A549 (cell line): Measurements from ENCODE around the gene S100B. TPM values are rescaled to one million over a fixed set of nuclear protein-coding genes. Genes with fewer than 3 reads are reported as not detected.

Experiments
- ATAC-seq, 2 experiments: fragments of 200-7000 bp in 1 of 2; fragments of >200 bp in 1 of 2; cut with Nextera tagmentation in 1 of 2; cut with Tn5 transposase in 1 of 2; 3 replicates each; pipeline versions ENCODE4 v1.8.0 to v1.9.1; 2018 to 2020; ENCODE audit warnings: mild to moderate bottlenecking in 1 of 2, moderate library complexity in 1 of 2
- CTCF ChIA-PET: fragments of 300-600 bp; sonication (Branson Sonifier 250); formaldehyde crosslinking; extraction: SDS; loops from one replicate; lab custom pipeline; 2021; ENCODE audit warnings: antibody characterized with exemption, inconsistent platforms; lab: Yijun Ruan, JAX
- POLR2A ChIA-PET: fragments of 350-600 bp; formaldehyde crosslinking; extraction: SDS; loops from one replicate; lab custom pipeline; 2021; ENCODE audit warnings: antibody characterized with exemption, inconsistent platforms; lab: Yijun Ruan, JAX
- DNase-seq, 2 experiments: peaks; one replicate each; pipeline versions ENCODE4 v3.0.0 to v3.0.0-alpha.2; 2011 to 2016; ENCODE audit warnings: low read depth in 1 of 2, low spot score in 1 of 2
- FAIRE-seq: peaks from 2 replicates; lab custom pipeline; 2011; peaks lifted over from hg19 to GRCh38; lab: Jason Lieb, UNC
- H3K27ac ChIP-seq, 2 experiments: fragments of >200 bp; sonication (Bioruptor Twin); formaldehyde crosslinking; 3 replicates each; pipeline ENCODE4 v1.5.1; 2016 to 2017
- H3K4me1 ChIP-seq: fragments of >200 bp; sonication (Bioruptor Twin); formaldehyde crosslinking; 3 replicates; pipeline ENCODE4 v1.6.1; 2016
- H3K4me2 ChIP-seq: fragments of >200 bp; sonication (Bioruptor Twin); formaldehyde crosslinking; 3 replicates; pipeline ENCODE4 v1.6.1; 2016
- H3K4me3 ChIP-seq: fragments of >200 bp; sonication (Bioruptor Twin); formaldehyde crosslinking; 3 replicates; pipeline ENCODE4 v1.5.1; 2016
- H3K9me3 ChIP-seq: fragments of >200 bp; sonication (Bioruptor Twin); formaldehyde crosslinking; 3 replicates; pipeline ENCODE4 v1.6.1; 2016
- CTCF ChIP-seq: fragments of >200 bp; sonication (Bioruptor Twin); formaldehyde crosslinking; IDR thresholded peaks from 3 replicates; pipeline ENCODE4 v1.5.1; 2016
- EP300 ChIP-seq, 2 experiments: fragments of >200 bp; sonication (Bioruptor Twin); formaldehyde crosslinking; IDR thresholded peaks; 2 replicates in 1 of 2; 3 replicates in 1 of 2; pipeline ENCODE4 v1.6.1; 2016 to 2017
- ESRRA ChIP-seq: fragments of 150-350 bp; IDR thresholded peaks from 2 replicates; pipeline ENCODE4 v1.6.1; 2014; ENCODE audit warnings: mild to moderate bottlenecking, low read length, borderline replicate concordance
- FOSL2 ChIP-seq, 2 experiments: fragments of 450-650 bp in 1 of 2; fragments of >200 bp in 1 of 2; sonication (Bioruptor Twin) in 1 of 2; formaldehyde crosslinking; IDR thresholded peaks; 2 replicates each; pipeline versions ENCODE4 v1.5.0 to v1.6.1; 2016 to 2020; ENCODE audit warnings: mild to moderate bottlenecking in 1 of 2, moderate library complexity in 1 of 2
- FOXS1 ChIP-seq: fragments of 250-450 bp; sonication (Bioruptor Pico); IDR thresholded peaks from 2 replicates; pipeline ENCODE4 v1.5.0; 2020; ENCODE audit warnings: mild to moderate bottlenecking, moderate library complexity
- GATA3 ChIP-seq: IDR thresholded peaks from 2 replicates; pipeline ENCODE4 v1.6.1; 2012; ENCODE audit warnings: borderline replicate concordance
- JUNB ChIP-seq: fragments of >200 bp; sonication (Bioruptor Twin); formaldehyde crosslinking; IDR thresholded peaks from 2 replicates; pipeline ENCODE4 v1.6.1; 2016
- MAFK ChIP-seq: fragments of 450-650 bp; IDR thresholded peaks from 2 replicates; pipeline ENCODE4 v1.6.1; 2014; ENCODE audit not compliant: partially characterized antibody
- MAX ChIP-seq: IDR thresholded peaks from 2 replicates; pipeline ENCODE4 v1.6.1; 2012
- MAZ ChIP-seq: fragments of 150-350 bp; IDR thresholded peaks from 2 replicates; pipeline ENCODE4 v1.6.1; 2014; ENCODE audit warnings: antibody characterized with exemption, low read depth, low read length, borderline replicate concordance
- MYC ChIP-seq: IDR thresholded peaks from 2 replicates; pipeline ENCODE4 v1.6.1; 2012; ENCODE audit warnings: mild to moderate bottlenecking, inconsistent platforms, low read length, improper control_type of control experiment, borderline replicate concordance
- NFE2L2 ChIP-seq: fragments of 150-350 bp; conservative IDR thresholded peaks from 2 replicates; pipeline ENCODE4 v1.6.1; 2014; ENCODE audit warnings: low read length
- POLR2A ChIP-seq: IDR thresholded peaks from 2 replicates; pipeline ENCODE4 v1.6.1; 2012; ENCODE audit warnings: mild to moderate bottlenecking, low read length
- POLR2AphosphoS2 ChIP-seq: conservative IDR thresholded peaks from 2 replicates; pipeline ENCODE4 v1.6.1; 2012; ENCODE audit warnings: low read length, improper control_type of control experiment, inconsistent platforms
- REST ChIP-seq: fragments of 200-600 bp; sonication (generic); IDR thresholded peaks from 2 replicates; pipeline ENCODE4 v1.6.1; 2016; ENCODE audit warnings: antibody characterized with exemption, mild to moderate bottlenecking, moderate library complexity
- SMC3 ChIP-seq: fragments of >200 bp; sonication (Bioruptor Twin); formaldehyde crosslinking; IDR thresholded peaks from 3 replicates; pipeline ENCODE4 v1.6.1; 2018; ENCODE audit warnings: inconsistent platforms
- USF2 ChIP-seq: fragments of 450-650 bp; IDR thresholded peaks from 2 replicates; pipeline ENCODE4 v1.6.1; 2014; ENCODE audit warnings: antibody characterized with exemption
- ZFP36 ChIP-seq: fragments of 450-650 bp; IDR thresholded peaks from 2 replicates; pipeline ENCODE4 v1.6.1; 2014; ENCODE audit warnings: borderline replicate concordance; ENCODE audit not compliant: partially characterized antibody
- WGBS: methylation state at CpG from one replicate; pipeline ENCODE4 v1.1.6; 2017; ENCODE audit errors: missing lambda C conversion rate; 5-methylcytosine and 5-hydroxymethylcytosine counted together
- polyA plus RNA-seq, 4 experiments: library from polyadenylated mRNA; depleted of rRNA in 3 of 4; stranded (reverse); fragments of >200 nt; fragmentation: RNase III in 1 of 4; extraction: RNeasy Plus Mini Kit Qiagen cat#74134 plus additional on column Dnase treatment in 1 of 4; gene quantifications; 2 replicates in 3 of 4; 3 replicates in 1 of 4; pipeline ENCODE4 v1.2.3, GENCODE V29; 2011 to 2017

The S100B gene
- polyA plus RNA-seq, 2 of the 4 experiments (the other 2 are of a cell fraction), result not detected

- ChIA-PET CTCF (interaction anchor here (1.2 kb wide), 1 partner anchor 10 kb away, joined by 3 read pairs; no protein-coding TSS in a partner anchor), POLR2A (no interaction called here)
- Histone ChIP-seq H3K9me3 (no peaks in the 10 kb centered on the region), H3K4me1 (no peaks in the 10 kb centered on the region), H3K4me3 (no peak overlapping the region), H3K4me2 (no peak overlapping the region), H3K27ac (no peak overlapping the region)
- FAIRE-seq, result no peak
- no peak for ATAC-seq
- no peak for TF ChIP-seq USF2
- no peak for TF ChIP-seq FOXS1 (CRISPR knock-in tag)
- no peak for TF ChIP-seq MAFK
- no peak for TF ChIP-seq MAZ
- TF ChIP-seq JUNB, result no peak
- TF ChIP-seq EP300 (IDR thresholded peaks at IDR 0.05), result no peak
- no peak for TF ChIP-seq MYC
- no peak for TF ChIP-seq ESRRA
- TF ChIP-seq SMC3, result no peak
- no peak for DNase-seq
Observed at GRCh38 chr21:46570631-46571030, 34.3 kb downstream of the S100B start.

GRCh38 chr21:46570119-46570518 is 34.8 kb downstream of the S100B start:
- no peak for DNase-seq
- no peak overlapping the region for H3K4me3 ChIP-seq
- no peak overlapping the region for H3K4me2 ChIP-seq
- no peak overlapping the region for H3K27ac ChIP-seq
- CTCF ChIA-PET, result interaction anchor here (1.2 kb wide), 1 partner anchor 9 kb away, joined by 3 read pairs; no protein-coding TSS in a partner anchor
- TF ChIP-seq POLR2AphosphoS2 (no peak), CTCF (no peak), MAX (no peak), EP300 (IDR thresholded peaks at IDR 0.05) (no peak)
- TF ChIP-seq, all 56 proteins: peak for 0
- 72% methylated on average over 2 of the region's 2 CpGs for WGBS
- no peaks in the 10 kb centered on the region for H3K9me3 ChIP-seq
- FAIRE-seq (no peak), ATAC-seq (no peak)
- POLR2A ChIA-PET, result no interaction called here
- no peaks in the 10 kb centered on the region for H3K4me1 ChIP-seq

- Histone ChIP-seq H3K4me1 (no peaks in the 10 kb centered on the region), H3K4me2 (no peak overlapping the region), H3K4me3 (no peak overlapping the region), H3K9me3 (no peaks in the 10 kb centered on the region), H3K27ac (no peak overlapping the region)
- DNase-seq (no peak), ATAC-seq (no peak), FAIRE-seq (no peak)
- POLR2A ChIA-PET, result no interaction called here
- CTCF ChIA-PET, result interaction anchor here (0.6 kb wide), 1 partner anchor 877 kb away, joined by 3 read pairs; no protein-coding TSS in a partner anchor
- WGBS, result 90% methylated on average over 1 of the region's 1 CpG
- TF ChIP-seq REST (no peak), ZFP36 (no peak), JUNB (no peak), POLR2A (no peak), FOSL2 (IDR thresholded peaks at IDR 0.05) (no peak), FOSL2 (CRISPR knock-in tag; IDR thresholded peaks at IDR 0.05) (no peak), GATA3 (no peak), NFE2L2 (no peak), SMC3 (no peak)
Observed at GRCh38 chr21:46569081-46569480, 35.8 kb downstream of the S100B start.
